OCI-LY3 (cell line): ENCODE results near the gene SRSF12.

Experiments
- H2AFZ ChIP-seq: fragments of 200-600, 300-600 bp; shearing (Covaris generic); 2 replicates; pipeline ENCODE4 v1.6.0; 2014; ENCODE audit warnings: antibody characterized with exemption, low read depth, low read length
- H3K27ac ChIP-seq: fragments of 200-600, 300-600 bp; sonication (generic); 2 replicates; pipeline ENCODE4 v1.5.1; 2014; ENCODE audit warnings: mild to moderate bottlenecking, low read length, moderate library complexity, mixed read lengths
- H3K27me3 ChIP-seq: fragments of 200-600, 300-600 bp; sonication (generic); 2 replicates; pipeline ENCODE4 v1.6.1; 2014; ENCODE audit warnings: low read depth, low read length, mixed read lengths
- H3K36me3 ChIP-seq: fragments of 200-600, 300-600 bp; sonication (generic); replicated peaks from 2 replicates; pipeline ENCODE3; 2014; ENCODE audit warnings: low read depth, low read length, mixed read lengths
- H3K4me1 ChIP-seq: fragments of 300-600, 200-600 bp; sonication (generic); 2 replicates; pipeline ENCODE4 v1.6.1; 2014; ENCODE audit warnings: low read length, mixed read lengths
- H3K4me2 ChIP-seq: fragments of 200-600, 300-600 bp; sonication (generic); 2 replicates; pipeline ENCODE4 v1.6.1; 2014; ENCODE audit warnings: low read length, mixed read lengths
- H3K4me3 ChIP-seq: fragments of 300-600, 200-600 bp; sonication (generic); 2 replicates; pipeline ENCODE4 v1.5.1; 2014; ENCODE audit warnings: antibody characterized with exemption, mild to moderate bottlenecking, low read length, moderate library complexity
- H3K79me2 ChIP-seq: fragments of 300-600, 200-600 bp; shearing (Covaris generic); 2 replicates; pipeline ENCODE4 v1.6.1; 2014; ENCODE audit warnings: mild to moderate bottlenecking, low read length, mixed read lengths
- H3K9ac ChIP-seq: fragments of 300-600, 200-600 bp; shearing (Covaris generic); 2 replicates; pipeline ENCODE4 v1.6.0; 2014; ENCODE audit warnings: mild to moderate bottlenecking, low read length, moderate library complexity
- H3K9me3 ChIP-seq: fragments of 200-600, 300-600 bp; shearing (Covaris generic); 2 replicates; pipeline ENCODE4 v1.6.1; 2014; ENCODE audit warnings: low read length, mixed read lengths; ENCODE audit not compliant: insufficient read depth
- H4K20me1 ChIP-seq: fragments of 200-600, 300-600 bp; sonication (generic); 2 replicates; pipeline ENCODE4 v1.6.1; 2016; ENCODE audit warnings: low read length, mixed read lengths; ENCODE audit not compliant: insufficient read depth
- EZH2phosphoT487 ChIP-seq: fragments of 200-600 bp; shearing (Covaris generic); IDR thresholded peaks from 2 replicates; pipeline ENCODE4 v1.6.1; 2018; ENCODE audit warnings: antibody characterized with exemption, mixed run types, low read depth
- TF ChIP-seq, protein P1 (sequence below): fragments of 200-600, 300-600 bp; sonication (generic); IDR thresholded peaks from 2 replicates; pipeline ENCODE4 v1.5.1; 2014; ENCODE audit warnings: antibody characterized with exemption, low read length, low read depth

SRSF12 gene

DNA sequence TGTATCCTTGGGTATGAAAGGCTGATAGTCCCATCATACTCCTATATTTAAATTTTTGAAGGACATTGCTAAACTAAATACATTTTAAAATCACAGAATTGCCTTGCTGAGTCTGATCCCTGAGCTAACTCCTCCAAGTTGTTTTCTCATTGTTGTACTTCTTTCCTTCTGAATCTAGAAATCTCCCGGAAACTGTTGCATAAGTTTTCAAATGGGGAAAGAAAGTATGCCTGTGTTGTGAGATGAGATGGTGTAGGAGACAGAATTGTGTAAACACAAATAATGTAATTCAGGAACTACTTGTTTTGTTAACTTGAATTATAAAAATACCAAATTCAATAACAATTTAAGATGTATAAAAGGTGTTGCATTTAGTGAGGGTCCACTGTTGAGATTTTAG, 30.0 kb downstream of the SRSF12 start:
- Histone ChIP-seq H3K4me1 (peaks cover 5% of the 10 kb centered on the region), H3K4me3 (no peak overlapping the region), H3K4me2 (no peak overlapping the region), H3K27me3 (no peaks in the 10 kb centered on the region), H3K9me3 (no peaks in the 10 kb centered on the region), H2AFZ (no peak overlapping the region), H3K27ac (no peak overlapping the region), H3K79me2 (peaks cover 11% of the 10 kb centered on the region), H4K20me1 (peaks cover 17% of the 10 kb centered on the region), H3K9ac (no peak overlapping the region), H3K36me3 (peaks cover 24% of the 10 kb centered on the region)
- TF ChIP-seq, protein P1, sequence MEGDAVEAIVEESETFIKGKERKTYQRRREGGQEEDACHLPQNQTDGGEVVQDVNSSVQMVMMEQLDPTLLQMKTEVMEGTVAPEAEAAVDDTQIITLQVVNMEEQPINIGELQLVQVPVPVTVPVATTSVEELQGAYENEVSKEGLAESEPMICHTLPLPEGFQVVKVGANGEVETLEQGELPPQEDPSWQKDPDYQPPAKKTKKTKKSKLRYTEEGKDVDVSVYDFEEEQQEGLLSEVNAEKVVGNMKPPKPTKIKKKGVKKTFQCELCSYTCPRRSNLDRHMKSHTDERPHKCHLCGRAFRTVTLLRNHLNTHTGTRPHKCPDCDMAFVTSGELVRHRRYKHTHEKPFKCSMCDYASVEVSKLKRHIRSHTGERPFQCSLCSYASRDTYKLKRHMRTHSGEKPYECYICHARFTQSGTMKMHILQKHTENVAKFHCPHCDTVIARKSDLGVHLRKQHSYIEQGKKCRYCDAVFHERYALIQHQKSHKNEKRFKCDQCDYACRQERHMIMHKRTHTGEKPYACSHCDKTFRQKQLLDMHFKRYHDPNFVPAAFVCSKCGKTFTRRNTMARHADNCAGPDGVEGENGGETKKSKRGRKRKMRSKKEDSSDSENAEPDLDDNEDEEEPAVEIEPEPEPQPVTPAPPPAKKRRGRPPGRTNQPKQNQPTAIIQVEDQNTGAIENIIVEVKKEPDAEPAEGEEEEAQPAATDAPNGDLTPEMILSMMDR: no peak
- no peak for TF ChIP-seq EZH2phosphoT487

DNA sequence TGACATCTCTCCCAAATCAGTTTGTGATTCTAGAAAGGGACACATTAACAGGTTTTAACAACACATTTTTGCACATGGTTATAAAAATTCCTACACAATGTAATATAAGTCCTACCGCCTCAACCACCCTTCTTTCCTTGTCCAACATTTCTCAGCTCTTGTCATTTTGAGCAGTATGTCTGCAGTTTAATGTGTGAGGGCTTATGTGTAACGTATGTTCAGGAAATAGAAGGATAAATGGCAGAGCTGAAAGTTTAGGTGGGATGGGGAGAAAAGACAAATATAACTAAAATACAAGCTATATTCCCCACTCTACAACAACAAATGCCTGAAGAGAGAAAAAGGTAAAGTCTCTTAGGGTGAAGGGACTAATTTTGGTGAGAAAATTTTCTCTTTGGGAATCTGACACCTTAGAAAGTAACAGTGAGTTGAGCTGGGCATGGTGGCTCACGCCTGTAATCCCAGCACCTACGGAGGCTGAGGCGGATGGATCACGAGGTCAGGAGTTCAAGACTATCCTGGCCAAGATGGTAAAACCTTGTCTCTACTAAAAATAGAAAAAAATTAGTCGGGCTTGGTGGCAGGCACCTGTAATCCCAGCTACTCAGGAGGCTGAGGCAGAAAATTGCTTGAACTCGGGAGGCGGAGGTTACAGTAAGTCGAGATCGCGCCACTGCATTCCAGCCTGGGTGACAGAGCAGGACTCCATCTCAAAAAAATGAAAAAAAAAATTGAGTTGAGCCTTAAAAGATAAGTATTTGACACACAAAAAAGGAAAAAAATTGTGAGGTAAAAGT, 32.3 kb downstream of the SRSF12 start:
- TF ChIP-seq, protein P1: no peak
- TF ChIP-seq EZH2phosphoT487: no peak
- Histone ChIP-seq H3K9me3 (no peaks in the 10 kb centered on the region), H3K79me2 (peaks cover 30% of the 10 kb centered on the region), H3K4me1 (peaks cover 9% of the 10 kb centered on the region), H3K4me2 (no peak overlapping the region), H3K36me3 (peaks cover 31% of the 10 kb centered on the region), H4K20me1 (peaks cover 28% of the 10 kb centered on the region), H2AFZ (no peak overlapping the region), H3K27me3 (no peaks in the 10 kb centered on the region), H3K9ac (no peak overlapping the region), H3K4me3 (no peak overlapping the region), H3K27ac (no peak overlapping the region)

DNA sequence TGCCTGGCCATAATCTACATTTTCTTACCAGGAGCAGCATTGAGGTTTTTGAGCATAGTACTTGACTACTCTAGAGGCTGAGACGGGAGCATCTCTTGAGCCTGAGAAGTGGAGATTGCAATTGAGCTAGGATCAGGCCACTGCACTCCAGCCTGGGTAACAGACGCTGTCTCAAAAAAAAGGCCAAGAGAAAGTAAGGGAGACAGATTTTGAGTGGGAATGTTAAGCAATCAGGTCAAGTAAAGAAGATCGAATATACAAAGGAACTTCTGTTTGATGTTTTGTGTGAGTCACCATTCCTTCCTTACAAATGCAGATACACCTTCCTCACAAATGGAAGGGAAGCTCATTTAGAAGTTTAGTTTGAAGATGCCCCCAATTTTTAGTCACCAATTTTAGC, 32.9 kb downstream of the SRSF12 start:
- no peak overlapping the region for H2AFZ ChIP-seq
- H3K4me2 ChIP-seq: no peak overlapping the region
- H3K4me1 ChIP-seq: peaks cover 9% of the 10 kb centered on the region
- H3K4me3 ChIP-seq: no peak overlapping the region
- peaks cover 28% of the 10 kb centered on the region for H4K20me1 ChIP-seq
- H3K36me3 ChIP-seq: peaks cover 31% of the 10 kb centered on the region
- no peaks in the 10 kb centered on the region for H3K9me3 ChIP-seq
- TF ChIP-seq, protein P1: no peak
- no peak for TF ChIP-seq EZH2phosphoT487
- no peak overlapping the region for H3K9ac ChIP-seq
- no peak overlapping the region for H3K27ac ChIP-seq
- H3K27me3 ChIP-seq: no peaks in the 10 kb centered on the region
- H3K79me2 ChIP-seq: peaks cover 30% of the 10 kb centered on the region

DNA sequence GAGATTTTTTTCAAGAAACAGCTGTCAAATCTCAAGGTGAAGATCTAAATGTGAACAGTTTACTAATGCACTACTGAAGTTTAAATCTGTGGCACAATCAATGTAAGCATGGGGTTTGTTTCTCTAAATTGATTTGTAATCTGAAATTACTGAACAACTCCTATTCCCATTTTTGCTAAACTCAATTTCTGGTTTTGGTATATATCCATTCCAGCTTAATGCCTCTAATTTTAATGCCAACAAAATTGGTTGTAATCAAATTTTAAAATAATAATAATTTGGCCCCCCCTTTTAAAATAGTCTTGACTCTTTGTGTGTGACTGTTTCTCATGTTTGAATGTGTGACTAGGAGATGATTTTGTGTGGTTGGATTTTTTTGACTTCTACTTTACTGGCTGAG, 33.3 kb downstream of the SRSF12 start:
- Histone ChIP-seq H3K4me2 (no peak overlapping the region), H3K36me3 (peaks cover 31% of the 10 kb centered on the region), H3K4me1 (peaks cover 9% of the 10 kb centered on the region), H3K27ac (no peak overlapping the region), H3K79me2 (peaks cover 30% of the 10 kb centered on the region), H2AFZ (no peak overlapping the region), H3K9me3 (no peaks in the 10 kb centered on the region), H3K4me3 (no peak overlapping the region), H4K20me1 (peaks cover 28% of the 10 kb centered on the region), H3K27me3 (no peaks in the 10 kb centered on the region), H3K9ac (no peak overlapping the region)
- TF ChIP-seq EZH2phosphoT487: no peak
- TF ChIP-seq, protein P1: no peak
